Measurements from ENCODE around the gene P3H2. TPM values are rescaled to one million over a fixed set of nuclear protein-coding genes. Genes with fewer than 3 reads are reported as not detected.

Gene P3H2
- total RNA-seq, 1 experiment from 2014 or later: 0.76 TPM

GRCh38 chr3:190169243-190169642 lies 48.5 kb upstream of the P3H2 start (continued):
- TF ChIP-seq ZBTB33 (IDR thresholded peaks at IDR 0.05; ENCODE audit: extremely low read depth, insufficient replicate concordance, low read length) (no peak), ATF3 (IDR thresholded peaks at IDR 0.05) (no peak), POLR2AphosphoS5 (IDR thresholded peaks at IDR 0.05; ENCODE audit: low read depth, low read length) (no peak)

- no peak overlapping the region for H3K4me2 ChIP-seq (ENCODE audit: low read length)
- RAD21 ChIA-PET (ENCODE audit: low non-redundant PET in 1 of 2, low total read pairs in 2 of 2, uncharacterized antibody in 2 of 2, unreplicated experiment in 2 of 2): no interaction called here
- TF ChIP-seq ZNF274 (IDR thresholded peaks at IDR 0.05; ENCODE audit: low read depth, low read length) (no peak), ZFX (IDR thresholded peaks at IDR 0.05) (no peak), SRF (IDR thresholded peaks at IDR 0.05; ENCODE audit: low read depth) (no peak), ZBTB33 (IDR thresholded peaks at IDR 0.05; ENCODE audit: extremely low read depth, insufficient replicate concordance, low read length) (no peak), ELF1 (IDR thresholded peaks at IDR 0.05; ENCODE audit: borderline replicate concordance, low read depth) (no peak), FOSL1 (IDR thresholded peaks at IDR 0.05; ENCODE audit: low read depth) (no peak), JUND (IDR thresholded peaks at IDR 0.05) (no peak), POLR2A (IDR thresholded peaks at IDR 0.05; ENCODE audit: borderline replicate concordance, extremely low read depth, insufficient read depth, insufficient read length) (no peak), RAD21 (IDR thresholded peaks at IDR 0.05; ENCODE audit: low read depth) (no peak), ATF3 (IDR thresholded peaks at IDR 0.05) (no peak), TCF7L2 (IDR thresholded peaks at IDR 0.05; ENCODE audit: borderline replicate concordance, extremely low read depth, insufficient read depth, insufficient read length) (no peak), MAX (IDR thresholded peaks at IDR 0.05) (no peak)
- no peaks in the 10 kb centered on the region for H3K9me3 ChIP-seq (ENCODE audit: control insufficient read depth in 1 of 2, insufficient read depth in 1 of 2, low read depth in 1 of 2, low read length in 2 of 2)
- no peak for DNase-seq (ENCODE audit: low read depth, low spot score)
- H3K4me1 ChIP-seq (ENCODE audit: control insufficient read depth in 1 of 2, insufficient read depth in 2 of 2, low read length in 2 of 2): no peaks in the 10 kb centered on the region
- BruUV-seq (replicated peaks): no TSS peak
- no peak overlapping the region for H2AFZ ChIP-seq (ENCODE audit: low read depth, low read length, poor library complexity, severe bottlenecking)
- H3K4me3 ChIP-seq (replicated peaks in 1 of 2; ENCODE audit: low read depth in 1 of 2, low read length in 2 of 2): no peak overlapping the region
- H3K79me2 ChIP-seq (ENCODE audit: insufficient read depth, low read length): no peaks in the 10 kb centered on the region
- no peak overlapping the region for H3K9ac ChIP-seq (ENCODE audit: low read length)
- H3K9me2 ChIP-seq (ENCODE audit: insufficient read depth): no peaks in the 10 kb centered on the region
- H3K36me3 ChIP-seq (ENCODE audit: control insufficient read depth in 1 of 2, insufficient read depth in 2 of 2, low read length in 2 of 2): no peaks in the 10 kb centered on the region
- POLR2A ChIA-PET: no interaction called here
- H3K27ac ChIP-seq (ENCODE audit: low read depth, low read length): no peak overlapping the region
- no peaks in the 10 kb centered on the region for H4K20me1 ChIP-seq (ENCODE audit: insufficient read depth)
- intact Hi-C loops (cut with micrococcal nuclease): no loop called here
- no peak for ATAC-seq
- CTCF ChIA-PET: interaction anchor here (0.7 kb wide), 1 partner anchor 16 kb away, joined by 3 read pairs; no protein-coding TSS in a partner anchor
- H3K27me3 ChIP-seq (ENCODE audit: insufficient read depth, low read length): no peaks in the 10 kb centered on the region
Observed at GRCh38 chr3:190167936-190168680, 47.4 kb upstream of the P3H2 start.

All from HCT116 (cell line).